LNCAP (cell line): ENCODE measurements around the gene TBC1D25.

Source experiments
- TF ChIP-seq, protein P1 (sequence below): fragments of 450-650 bp; IDR thresholded peaks from 2 replicates; pipeline ENCODE4 v1.5.1; 2017; ENCODE audit warnings: mild to moderate bottlenecking

TBC1D25 gene

GRCh38 chrX:48589482-48590162 lies 50.1 kb downstream of the TBC1D25 start:
- TF ChIP-seq, protein P1, sequence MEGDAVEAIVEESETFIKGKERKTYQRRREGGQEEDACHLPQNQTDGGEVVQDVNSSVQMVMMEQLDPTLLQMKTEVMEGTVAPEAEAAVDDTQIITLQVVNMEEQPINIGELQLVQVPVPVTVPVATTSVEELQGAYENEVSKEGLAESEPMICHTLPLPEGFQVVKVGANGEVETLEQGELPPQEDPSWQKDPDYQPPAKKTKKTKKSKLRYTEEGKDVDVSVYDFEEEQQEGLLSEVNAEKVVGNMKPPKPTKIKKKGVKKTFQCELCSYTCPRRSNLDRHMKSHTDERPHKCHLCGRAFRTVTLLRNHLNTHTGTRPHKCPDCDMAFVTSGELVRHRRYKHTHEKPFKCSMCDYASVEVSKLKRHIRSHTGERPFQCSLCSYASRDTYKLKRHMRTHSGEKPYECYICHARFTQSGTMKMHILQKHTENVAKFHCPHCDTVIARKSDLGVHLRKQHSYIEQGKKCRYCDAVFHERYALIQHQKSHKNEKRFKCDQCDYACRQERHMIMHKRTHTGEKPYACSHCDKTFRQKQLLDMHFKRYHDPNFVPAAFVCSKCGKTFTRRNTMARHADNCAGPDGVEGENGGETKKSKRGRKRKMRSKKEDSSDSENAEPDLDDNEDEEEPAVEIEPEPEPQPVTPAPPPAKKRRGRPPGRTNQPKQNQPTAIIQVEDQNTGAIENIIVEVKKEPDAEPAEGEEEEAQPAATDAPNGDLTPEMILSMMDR, result no peak

DNA sequence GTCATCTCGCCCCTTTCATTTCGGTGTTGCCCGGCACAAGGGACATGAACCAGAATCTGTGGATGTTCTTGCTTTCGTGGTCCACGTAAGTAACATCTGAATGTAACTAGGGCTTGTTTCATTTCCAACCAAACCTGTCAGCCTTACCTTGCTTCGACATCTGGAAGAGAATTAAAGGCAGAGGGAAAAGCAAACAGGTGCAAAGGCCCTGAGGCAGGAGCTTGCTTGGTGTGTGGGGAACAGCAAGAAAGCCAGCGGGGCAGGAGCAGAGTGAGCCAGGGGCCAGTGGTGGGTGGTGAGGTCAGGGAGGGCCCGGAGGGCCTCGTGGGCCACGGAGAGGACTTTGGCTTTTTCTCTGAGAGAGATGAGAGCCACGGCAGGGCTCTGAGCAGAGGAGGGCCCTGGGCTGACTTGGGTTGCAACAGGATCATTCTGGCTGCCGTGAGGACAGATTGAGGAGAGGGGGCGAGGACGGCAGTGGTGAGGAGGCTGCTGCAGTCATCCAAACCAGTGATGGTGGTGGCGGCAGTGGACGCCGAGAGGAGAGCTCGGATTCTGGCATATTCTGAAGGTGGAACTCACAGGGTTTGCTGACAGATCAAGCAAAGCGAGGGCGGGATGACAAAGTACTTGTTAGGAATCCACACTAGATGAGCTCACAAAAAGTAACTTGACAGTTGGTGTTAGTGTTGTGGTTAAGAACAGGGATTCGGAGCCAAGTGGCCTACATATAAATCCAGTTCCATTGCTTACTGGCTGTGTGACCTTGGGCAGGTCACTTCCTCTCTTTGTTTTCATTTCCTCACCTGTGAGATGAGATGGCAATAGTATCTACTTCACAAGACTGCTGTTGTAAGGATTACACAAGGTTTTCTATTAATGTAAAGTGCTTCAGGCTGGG lies 50.9 kb downstream of the TBC1D25 start:
- TF ChIP-seq, protein P1, result no peak

DNA sequence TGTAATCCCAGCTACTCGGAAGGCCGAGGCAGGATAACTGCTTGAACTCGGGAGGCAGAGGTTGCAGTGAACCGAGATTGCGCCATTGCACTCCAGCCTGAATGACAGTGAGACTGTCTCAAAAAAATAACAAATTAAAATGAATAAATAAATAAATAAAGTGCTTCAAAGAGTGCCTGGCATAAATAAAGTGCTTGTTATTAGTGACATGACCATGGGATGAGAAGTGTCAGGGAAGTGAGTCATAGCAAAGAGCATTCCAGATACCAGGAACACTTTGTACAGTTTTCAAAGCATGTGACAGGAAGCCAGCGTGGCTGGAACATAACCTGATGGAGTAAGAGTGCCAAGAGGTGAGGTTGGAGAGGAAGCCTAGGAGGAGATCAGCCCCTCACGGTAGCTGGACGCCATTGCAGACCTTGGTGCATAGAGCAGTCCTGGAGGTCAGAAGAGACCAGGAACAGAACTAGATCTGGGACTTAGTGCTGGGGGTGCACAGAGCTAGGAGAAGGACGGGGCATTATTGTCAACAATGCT lies 51.8 kb downstream of the TBC1D25 start:
- TF ChIP-seq, protein P1, result no peak

DNA sequence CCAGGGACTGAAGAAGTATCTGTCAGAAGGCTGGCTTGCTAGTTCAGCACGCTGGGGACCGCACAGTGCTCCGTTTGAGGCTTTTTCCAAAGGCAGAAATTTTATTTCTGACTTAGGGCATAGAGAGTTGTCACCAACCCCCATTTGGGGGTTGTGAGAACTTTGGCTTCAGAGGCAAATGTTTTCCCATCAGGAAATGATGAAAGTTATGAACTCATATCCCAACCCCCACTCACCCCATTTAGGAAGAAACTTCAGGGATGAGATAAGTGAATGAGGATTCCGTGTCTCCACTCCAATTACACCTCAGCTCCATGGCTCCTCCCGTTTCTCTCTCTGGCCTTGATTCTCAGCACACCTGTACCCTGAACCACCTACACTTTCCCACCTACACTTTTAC lies 53.5 kb downstream of the TBC1D25 start:
- TF ChIP-seq, protein P1, result no peak

GRCh38 chrX:48595929-48596328 lies 56.4 kb downstream of the TBC1D25 start:
- TF ChIP-seq, protein P1, result no peak

DNA sequence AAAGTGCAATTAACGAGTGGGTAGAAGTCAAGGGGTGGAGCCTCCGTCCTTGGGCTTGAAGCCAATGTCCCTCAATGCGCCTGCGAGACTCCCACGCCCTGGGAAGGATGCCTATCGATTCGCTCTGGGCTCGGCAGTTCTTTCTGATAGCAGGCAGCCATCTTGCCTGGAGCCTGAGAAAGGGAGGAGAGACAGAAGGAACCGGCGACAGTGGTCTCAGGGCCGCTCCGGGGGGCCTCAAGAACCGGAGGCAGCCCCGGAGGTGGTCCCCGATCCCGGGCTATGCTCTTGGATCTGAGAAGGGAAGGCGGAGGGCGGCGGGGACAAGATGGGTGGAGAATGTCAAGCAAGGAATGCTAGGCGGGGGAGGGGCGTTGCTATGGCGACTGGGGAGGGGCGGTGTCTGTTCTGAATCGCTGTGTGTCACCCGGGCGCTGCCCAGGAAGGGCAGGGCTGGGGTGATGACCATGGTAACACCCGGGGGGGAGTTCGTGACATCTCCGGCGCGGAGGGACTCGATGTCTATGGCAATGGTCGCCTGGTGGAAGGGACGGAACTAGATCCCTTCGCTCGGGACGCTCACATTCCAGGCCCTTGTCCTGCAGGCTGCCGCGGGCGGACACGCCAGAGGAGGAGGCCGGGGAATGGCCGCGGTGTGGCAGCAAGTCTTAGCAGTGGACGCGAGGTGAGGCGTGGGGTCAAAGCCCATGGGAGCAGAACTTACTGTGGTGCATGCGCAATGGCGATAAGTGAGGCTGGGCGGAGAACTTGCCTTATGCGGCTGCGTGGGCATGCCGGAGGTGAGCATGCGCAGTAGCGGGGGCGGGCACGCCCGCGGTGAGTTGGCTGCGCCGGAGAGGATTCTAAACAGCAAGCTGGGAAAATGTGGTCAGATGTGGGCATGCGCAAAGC lies 58.1 kb downstream of the TBC1D25 start, which contains the start of gene WDR13:
WDR13 (plus strand) TSS at position 140 of the 912 bp plus-strand sequence; CDS start at position 645, 505 bp downstream.
- TF ChIP-seq, protein P1, result no peak

DNA sequence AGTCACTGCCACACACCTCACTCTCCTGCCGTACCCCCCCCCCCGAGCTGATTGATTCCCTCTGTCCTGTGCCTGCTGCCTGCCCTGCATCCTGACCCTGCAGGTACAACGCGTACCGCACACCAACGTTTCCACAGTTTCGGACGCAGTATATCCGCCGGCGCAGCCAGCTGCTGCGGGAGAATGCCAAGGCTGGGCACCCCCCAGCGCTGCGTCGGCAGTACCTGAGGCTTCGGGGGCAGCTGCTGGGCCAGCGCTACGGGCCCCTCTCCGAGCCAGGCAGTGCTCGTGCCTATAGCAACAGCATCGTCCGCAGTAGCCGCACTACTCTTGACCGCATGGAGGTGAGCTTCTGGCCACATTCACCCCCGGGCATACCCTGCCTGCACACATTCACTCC lies 59.1 kb downstream of the TBC1D25 start:
- TF ChIP-seq, protein P1, result no peak
